ENCODE measurements around the gene TRPC1.

- no peak for TF ChIP-seq CTCF (IDR thresholded peaks at IDR 0.05)
- TF ChIP-seq EP300 (IDR thresholded peaks at IDR 0.05): no peak
Observed at GRCh38 chr3:142801746-142802145, 77.9 kb downstream of the TRPC1 start.

All from stomach (tissue), 4 donors.